ENCODE data around the gene OPRPN.

DNA sequence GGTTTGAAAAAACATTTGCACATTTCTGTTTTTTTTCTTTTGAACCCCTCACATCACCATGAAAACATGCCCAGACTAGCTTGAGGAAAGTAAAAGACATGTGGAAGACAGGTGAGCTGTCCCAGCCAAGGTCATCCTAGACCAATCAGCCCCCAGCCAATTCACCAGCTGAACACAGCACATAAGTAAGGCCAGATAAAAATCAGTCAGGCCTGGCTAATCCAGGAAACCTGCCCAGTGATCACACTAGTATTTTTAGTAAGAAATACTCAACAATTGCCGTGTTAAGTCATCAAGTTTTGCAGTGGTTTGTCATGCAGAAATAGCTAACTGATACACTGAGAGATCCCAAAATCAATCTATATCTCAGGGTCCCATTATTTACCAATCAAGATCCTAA is 41.6 kb upstream of the OPRPN start:
- TF ChIP-seq ZFX (CRISPR knock-in tag; IDR thresholded peaks at IDR 0.05), result no peak
- TF ChIP-seq SRSF1 (IDR thresholded peaks at IDR 0.05; ENCODE audit: low read depth, low read length), result no peak
- TF ChIP-seq, protein P1, sequence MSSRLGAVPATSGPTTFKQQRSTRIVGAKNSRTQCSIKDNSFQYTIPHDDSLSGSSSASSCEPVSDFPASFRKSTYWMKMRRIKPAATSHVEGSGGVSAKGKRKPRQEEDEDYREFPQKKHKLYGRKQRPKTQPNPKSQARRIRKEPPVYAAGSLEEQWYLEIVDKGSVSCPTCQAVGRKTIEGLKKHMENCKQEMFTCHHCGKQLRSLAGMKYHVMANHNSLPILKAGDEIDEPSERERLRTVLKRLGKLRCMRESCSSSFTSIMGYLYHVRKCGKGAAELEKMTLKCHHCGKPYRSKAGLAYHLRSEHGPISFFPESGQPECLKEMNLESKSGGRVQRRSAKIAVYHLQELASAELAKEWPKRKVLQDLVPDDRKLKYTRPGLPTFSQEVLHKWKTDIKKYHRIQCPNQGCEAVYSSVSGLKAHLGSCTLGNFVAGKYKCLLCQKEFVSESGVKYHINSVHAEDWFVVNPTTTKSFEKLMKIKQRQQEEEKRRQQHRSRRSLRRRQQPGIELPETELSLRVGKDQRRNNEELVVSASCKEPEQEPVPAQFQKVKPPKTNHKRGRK (tag; IDR thresholded peaks at IDR 0.05), result no peak
- no peak for TF ChIP-seq POLR2A (conservative IDR thresholded peaks at IDR 0.05)
- TF ChIP-seq EGR1 (conservative IDR thresholded peaks at IDR 0.05), result no peak
- TF ChIP-seq RNF2 (IDR thresholded peaks at IDR 0.05), result no peak
- TF ChIP-seq, protein P2, sequence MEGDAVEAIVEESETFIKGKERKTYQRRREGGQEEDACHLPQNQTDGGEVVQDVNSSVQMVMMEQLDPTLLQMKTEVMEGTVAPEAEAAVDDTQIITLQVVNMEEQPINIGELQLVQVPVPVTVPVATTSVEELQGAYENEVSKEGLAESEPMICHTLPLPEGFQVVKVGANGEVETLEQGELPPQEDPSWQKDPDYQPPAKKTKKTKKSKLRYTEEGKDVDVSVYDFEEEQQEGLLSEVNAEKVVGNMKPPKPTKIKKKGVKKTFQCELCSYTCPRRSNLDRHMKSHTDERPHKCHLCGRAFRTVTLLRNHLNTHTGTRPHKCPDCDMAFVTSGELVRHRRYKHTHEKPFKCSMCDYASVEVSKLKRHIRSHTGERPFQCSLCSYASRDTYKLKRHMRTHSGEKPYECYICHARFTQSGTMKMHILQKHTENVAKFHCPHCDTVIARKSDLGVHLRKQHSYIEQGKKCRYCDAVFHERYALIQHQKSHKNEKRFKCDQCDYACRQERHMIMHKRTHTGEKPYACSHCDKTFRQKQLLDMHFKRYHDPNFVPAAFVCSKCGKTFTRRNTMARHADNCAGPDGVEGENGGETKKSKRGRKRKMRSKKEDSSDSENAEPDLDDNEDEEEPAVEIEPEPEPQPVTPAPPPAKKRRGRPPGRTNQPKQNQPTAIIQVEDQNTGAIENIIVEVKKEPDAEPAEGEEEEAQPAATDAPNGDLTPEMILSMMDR (IDR thresholded peaks at IDR 0.05 in 2 of 3, conservative IDR thresholded peaks at IDR 0.05 in 1 of 3; ENCODE audit: insufficient read depth in 2 of 3, low read depth in 1 of 3, low read length in 3 of 3), result no peak
- no peak for TF ChIP-seq EZH2 (IDR thresholded peaks at IDR 0.05; ENCODE audit: borderline replicate concordance, low read depth, low read length)
